HG02938 (cell line): ENCODE measurements around the gene SERTM2.
A peak's percentile ranks its signal among the peaks of the same experiment; 100 is the strongest.
"Not testable (repeated sequence)": the region's sequence is repeated elsewhere in the genome, so short reads cannot be mapped to it uniquely, and the experiment has no call there.

Experiments used
- ATAC-seq: cut with Tn5 transposase; IDR thresholded peaks from one replicate; pipeline ENCODE4 v1.9.1; 2021; ENCODE audit warnings: mild to moderate bottlenecking, moderate library complexity; ENCODE audit not compliant: unreplicated experiment

The SERTM2 gene

DNA sequence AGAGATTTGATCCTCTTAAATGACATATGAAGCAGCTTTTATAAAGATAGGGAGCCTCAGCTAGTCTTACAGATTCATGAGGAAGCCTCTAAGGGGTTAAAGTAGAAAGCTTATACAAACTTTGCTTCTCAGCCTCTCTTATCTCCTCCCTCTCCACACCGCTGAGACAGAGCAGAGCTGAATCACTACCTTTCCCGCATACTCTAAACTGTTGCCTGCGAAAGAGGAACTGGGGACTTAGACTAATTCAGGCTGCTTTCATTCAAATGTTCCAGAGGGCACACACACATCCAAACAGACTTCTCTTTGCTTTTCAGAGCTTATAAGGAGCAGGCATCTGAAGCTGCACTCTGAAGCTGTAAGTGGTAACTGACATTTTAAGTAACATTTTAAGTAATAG, at the start of gene SERTM2:
TSS of gene SERTM2 (plus strand) at position 169 of the 400 bp plus-strand sequence. CDS start 7,213 bp downstream, outside the sequence.
- ATAC-seq: peak; percentile 91

DNA sequence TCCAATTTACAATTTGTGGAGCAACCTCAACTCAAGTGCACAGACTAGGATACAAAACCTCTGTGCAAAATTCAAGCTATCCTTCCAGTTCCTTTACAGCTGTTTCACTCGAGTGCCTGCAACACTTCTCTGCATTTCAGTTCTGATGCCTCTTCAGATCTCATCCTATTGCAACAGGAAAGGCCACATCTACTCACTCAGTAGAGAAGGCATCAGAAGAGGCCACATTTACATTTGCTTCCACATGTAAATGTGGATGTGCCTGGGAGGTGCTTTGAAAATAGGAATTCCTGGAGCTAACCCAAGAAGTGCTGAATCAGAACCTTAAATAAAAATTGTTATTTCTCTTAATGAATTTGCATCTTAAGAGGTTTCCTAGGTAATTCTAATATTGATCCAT, 45.8 kb upstream of the SERTM2 start:
- no peak for ATAC-seq

DNA sequence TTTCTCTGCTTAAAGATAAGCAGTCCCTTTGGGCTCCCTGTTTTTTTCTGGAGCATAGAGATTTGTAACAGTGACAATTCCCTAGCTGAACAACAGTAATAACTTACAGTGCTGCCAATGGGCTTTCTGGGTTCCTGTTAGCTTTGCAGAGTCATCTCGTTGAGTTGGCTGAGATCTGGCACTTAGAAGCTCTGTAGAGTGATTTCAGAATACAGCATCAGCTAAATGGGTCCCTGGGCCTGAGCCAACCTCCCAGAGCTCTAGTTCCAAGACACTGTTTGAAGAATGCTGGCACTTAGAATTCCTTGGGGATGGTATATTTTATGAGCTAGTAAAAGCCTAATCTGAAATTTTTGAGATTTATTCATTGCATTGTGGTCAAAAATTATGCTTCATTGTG, 43.5 kb upstream of the SERTM2 start:
- no peak for ATAC-seq

DNA sequence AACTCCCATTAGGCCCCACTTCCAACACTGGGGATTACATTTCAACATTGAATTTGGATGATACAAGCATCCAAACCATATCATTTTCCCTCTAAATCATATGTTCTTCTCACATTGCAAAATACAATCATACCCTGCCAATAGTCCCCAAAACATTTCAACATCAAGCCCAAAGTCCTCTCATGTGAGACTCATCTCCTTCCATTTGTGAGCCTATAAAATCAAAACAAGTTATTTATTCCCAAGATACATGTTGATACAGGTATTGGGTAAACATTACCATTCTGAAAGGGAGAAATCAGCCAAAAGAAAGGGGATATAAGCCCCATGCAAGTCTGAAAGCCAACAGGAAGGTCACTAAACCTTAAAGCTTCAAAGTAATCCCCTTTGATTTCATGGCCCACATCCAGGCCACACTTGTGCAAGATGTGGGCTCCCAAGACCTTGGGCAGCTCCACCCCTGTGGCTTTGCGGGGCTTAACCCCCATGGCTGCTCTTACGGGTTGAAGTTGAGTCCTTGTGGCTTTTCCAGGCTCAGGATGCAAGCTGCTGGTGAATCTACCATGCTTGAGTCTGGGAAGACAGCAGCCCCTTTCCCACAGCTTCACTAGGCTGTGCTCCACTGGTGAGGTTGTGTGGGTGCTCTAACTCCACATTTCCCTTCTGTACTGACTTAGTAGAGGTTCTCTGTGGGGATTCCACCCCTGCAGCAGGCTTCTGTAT, 40.6 kb upstream of the SERTM2 start:
- no peak for ATAC-seq

- ATAC-seq: no peak
These were observed 29.5 kb upstream of the SERTM2 start for GRCh38 chrX:111481896-111482295.

- ATAC-seq: no peak
These were observed 28.3 kb upstream of the SERTM2 start for GRCh38 chrX:111483135-111483534.

DNA sequence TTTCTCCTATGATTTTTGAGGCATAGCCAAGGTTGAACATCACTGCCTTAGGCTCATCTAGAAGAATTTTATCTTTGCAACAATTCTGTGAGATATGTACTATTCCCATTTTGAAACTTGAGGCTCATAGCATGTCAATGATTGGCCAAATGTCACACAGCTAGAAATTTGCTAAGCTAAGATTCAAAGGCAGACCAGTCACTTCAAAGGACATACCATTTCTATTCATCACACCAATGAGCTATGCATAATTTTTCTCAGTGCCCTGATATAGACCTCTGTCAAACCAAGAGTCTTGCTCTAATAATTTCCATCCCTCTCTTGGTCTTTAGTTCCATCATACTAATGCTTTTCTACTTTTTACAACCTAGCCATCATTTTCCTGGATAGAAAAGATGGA, 27.6 kb upstream of the SERTM2 start:
- ATAC-seq: no peak

GRCh38 chrX:111490688-111491087, 20.8 kb upstream of the SERTM2 start:
- no peak for ATAC-seq

- no peak for ATAC-seq
These were observed 19.4 kb upstream of the SERTM2 start for GRCh38 chrX:111492085-111492484.

DNA sequence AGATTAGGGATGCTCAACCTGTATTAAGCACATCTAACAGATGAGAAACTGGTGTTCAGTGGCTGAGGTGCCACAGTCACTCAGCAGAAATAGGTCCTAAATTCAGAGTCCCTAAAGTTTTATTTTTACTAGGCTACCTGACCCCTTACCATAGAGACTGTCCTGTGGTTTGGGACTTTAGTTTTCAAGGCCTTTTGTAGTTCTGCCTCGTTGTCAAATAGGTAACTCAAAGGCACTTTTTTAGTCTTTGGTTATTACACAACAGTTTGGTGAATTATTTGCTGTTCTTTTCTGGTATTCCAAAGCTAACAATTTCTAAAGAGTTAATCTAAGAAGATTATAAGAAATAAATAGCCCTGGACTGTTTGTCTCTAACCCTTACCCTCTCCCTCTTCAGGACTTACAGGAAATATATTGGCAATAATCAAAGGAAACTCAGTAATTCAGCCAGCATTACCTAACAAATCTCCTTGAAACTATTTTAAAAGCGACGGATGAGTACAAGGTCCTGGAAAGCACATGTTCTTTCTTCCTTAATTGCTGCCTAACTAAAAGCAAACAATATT, 12.8 kb upstream of the SERTM2 start:
- ATAC-seq: no peak

DNA sequence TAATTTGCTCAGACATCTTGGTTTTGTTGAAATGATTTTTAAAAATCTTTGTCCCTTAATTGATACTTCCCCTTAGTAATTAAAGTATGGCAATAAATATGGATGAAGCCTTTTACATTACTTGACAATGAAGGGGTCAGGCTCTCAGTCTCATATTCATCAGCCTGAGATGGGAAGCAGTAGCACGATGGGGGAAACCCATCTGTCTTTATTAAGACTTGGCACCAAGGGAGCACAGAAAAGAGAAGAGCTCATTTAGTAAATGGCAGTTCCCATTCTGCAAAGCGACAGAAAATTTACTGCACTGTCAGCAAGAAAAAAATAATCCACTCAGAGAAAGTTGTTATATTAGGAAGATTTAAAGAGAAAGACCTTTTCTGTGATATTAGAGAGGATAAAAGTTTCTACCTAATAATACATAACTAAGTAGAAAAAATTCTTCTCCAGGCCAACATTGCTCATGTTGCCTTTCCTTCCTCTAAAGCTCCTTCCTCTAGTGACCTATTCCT, 7.9 kb upstream of the SERTM2 start:
- no peak for ATAC-seq

- no peak for ATAC-seq
These were observed 6.5 kb upstream of the SERTM2 start for GRCh38 chrX:111504941-111505340.

DNA sequence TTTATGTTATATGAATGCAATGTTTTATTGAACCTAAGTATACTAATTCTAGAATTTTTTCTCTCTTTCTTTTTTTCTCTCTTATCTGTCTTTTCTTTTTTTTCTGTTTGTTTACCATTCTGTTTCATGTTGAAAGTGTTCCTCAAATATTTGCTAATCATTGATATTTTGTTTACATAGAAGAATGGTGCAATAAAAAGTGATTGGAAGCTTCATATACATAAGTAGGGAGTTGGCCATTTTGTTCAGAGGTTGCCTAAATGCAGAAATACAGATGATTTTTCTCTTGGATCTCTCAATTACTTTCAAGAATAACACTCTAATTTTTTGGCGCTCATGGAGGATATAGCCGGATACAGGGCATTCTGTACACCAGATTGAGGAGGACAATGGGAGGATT, 5.7 kb upstream of the SERTM2 start:
- no peak for ATAC-seq

GRCh38 chrX:111506826-111507225, 4.6 kb upstream of the SERTM2 start:
- no peak for ATAC-seq

- ATAC-seq: no peak
These were observed 3.5 kb upstream of the SERTM2 start for GRCh38 chrX:111507933-111508332.

GRCh38 chrX:111515298-111515697, 3.9 kb downstream of the SERTM2 start:
- ATAC-seq: no peak

- ATAC-seq: no peak
These were observed 7.2 kb downstream of the SERTM2 start for GRCh38 chrX:111518667-111519066.

- no peak for ATAC-seq
These were observed 7.8 kb downstream of the SERTM2 start for GRCh38 chrX:111519215-111519614.

DNA sequence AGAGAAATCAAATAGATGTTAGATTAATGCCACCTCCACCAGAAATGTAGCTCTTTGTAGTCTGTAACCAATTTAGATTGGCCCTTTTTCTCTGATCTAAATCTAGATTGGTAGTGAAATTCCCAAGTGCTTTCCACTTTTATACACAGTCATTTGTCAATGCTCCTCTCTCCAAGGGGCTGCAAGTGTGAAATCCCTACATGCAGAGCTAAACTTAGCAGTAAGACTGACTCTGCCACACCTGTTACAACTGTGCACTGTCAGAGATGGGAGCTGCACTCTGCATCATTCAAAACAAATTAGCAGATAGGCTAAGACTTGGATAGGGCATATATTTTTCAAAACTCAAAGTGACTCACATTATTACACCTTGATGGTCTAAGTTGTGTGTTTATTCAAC, 9.1 kb downstream of the SERTM2 start:
- no peak for ATAC-seq

DNA sequence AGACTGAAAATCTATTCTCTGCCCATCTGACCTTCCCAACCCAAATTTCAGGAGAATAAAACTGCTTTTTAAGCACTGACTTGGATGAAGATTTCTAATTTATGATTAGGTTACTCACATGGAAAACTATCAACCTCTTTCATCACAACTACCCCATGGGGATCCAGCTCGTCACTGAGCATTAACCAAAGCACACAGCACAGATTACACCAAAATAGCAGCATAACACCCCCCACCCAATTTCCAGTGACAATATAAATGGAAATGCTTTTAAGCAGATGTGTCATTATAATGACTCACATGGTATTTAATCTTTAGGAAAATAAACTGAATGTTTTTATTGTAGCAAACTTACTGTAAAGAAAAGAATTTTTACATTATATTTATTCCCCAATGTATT, 9.7 kb downstream of the SERTM2 start:
- no peak for ATAC-seq

DNA sequence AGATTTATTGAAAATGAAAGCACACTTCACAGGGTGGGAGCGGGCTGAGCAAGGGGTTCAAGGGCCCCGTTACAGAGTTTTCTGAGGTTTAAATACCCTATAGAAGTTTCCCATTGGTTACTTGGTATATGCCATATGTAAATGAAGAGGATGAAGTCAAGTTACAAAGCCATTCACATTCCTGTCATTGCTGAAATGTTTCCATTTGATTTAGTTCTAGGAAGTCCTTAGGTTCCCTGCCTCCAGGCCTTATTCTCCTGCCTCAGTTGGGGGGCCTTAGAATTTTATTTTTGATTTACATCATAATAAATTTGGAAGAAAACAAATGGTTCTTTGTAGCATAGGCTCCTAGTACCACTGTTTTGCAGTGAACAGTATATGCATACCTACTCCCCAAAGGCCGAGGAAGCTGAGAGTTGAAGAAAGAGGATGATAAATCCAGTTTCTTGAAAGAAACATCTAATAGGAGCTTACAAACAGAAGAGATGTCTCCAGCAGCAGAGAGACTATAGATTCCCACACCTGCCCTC, 31.8 kb downstream of the SERTM2 start:
- no peak for ATAC-seq

GRCh38 chrX:111549235-111549634, 37.8 kb downstream of the SERTM2 start:
- ATAC-seq: not testable (repeated sequence)
